CD4-positive, alpha-beta T cell treated with Interleukin-12 subunit alpha and Interleukin-12 subunit beta, for 1 hour (primary cell): ENCODE results near the gene UBA7.

Experiments used
- DNase-seq: peaks from one replicate; pipeline ENCODE4 v3.0.0-alpha.2; 2020

Gene UBA7

DNA sequence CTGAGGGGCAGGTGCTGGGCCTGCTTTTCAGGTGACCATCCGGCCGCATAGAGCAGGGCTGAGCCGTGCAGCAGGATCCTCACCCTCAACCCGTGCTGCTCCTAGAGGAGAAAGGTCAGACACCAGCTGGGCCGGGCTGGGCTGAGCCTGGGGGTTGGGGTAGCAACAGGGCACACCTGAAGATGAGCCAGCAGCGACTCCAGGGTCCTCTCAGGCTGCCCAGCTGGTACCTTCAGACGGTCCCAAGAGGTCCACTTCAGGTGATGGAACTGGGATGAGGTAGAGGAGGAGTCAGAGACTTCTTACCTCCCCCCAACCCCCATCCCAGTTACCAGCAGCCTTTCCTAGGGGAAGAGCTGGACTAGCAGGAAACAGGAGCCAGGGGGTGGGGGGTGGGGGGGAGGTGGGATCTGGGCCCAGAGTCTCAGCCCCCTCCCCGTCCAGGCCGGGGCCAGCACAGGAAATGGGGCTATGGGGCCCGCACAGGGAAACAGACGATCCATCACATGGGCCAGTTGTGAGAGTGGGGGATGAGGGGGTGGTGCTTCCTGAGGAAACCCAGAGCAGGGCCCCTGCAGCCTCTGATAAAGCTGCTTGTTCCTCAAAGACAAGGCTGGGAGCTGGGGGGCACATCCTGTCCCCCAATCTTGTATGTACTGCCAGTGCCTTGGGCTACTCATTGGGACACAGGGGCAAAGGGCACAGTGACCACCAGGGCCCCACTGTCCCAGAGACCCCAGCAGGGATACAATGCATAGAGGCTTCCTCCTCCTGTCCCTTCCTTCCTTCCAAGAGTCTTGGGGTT, 7.7 kb downstream of the UBA7 start:
- DNase-seq: no peak

DNA sequence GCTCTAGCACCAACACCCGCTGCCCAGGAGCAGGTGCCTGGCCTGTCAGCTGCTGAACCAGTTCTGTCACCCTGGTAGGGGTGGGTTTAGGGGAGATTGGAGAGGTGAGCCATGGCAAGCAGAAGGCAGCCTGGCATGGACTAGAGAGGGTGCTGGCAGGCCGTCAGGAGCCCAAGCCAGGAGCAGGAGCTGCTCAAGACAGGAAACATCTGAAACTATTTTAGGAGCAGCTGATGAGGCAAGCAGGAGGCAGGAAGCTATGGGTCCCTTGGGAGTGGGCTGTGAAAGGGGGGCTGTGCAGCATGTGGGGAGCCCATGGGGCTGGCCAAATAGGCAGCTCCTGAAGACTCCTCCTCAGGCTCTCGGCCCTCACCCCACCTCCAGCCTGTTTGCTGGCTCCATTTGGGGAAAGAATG, 8.4 kb downstream of the UBA7 start:
- DNase-seq: no peak

DNA sequence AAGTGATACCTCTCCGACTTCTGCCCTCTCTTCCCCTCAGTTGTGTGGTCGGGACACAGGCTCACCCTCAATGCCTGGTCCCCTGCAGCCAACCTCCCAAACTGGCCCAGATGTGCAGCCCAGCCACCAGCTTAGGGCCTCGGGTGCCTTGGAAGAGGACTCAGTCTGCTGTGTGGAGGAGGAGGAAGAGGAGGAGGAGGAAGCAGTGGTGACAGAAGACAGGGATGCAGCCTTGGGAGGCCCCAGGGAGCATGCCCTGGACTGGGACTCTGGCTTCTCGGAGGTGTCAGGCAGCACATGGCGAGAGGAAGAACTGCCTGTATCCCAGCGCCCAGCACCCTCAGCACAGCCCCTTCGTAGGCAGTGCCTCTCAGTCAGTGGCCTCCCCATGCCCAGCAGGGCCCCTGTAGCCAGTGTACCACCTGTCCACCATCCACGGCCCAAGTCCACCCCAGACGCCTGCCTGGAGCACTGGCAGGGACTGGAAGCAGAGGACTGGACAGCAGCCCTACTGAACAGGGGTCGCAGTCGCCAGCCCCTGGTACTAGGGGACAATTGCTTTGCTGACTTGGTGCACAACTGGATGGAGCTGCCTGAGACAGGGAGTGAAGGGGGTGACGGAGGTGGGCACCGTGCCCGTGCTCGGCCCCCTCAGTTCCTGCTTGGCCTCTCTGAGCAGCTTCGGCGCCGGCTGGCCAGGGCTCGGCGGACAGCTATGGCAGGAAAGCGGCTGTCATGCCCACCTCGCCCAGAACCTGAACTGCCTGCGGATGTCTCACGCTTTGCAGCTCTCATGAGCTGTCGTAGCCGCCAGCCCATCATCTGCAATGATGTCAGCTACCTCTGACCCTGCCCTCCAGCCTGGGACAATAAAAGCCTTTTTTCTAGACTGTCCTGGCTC, 9.4 kb downstream of the UBA7 start:
- DNase-seq: no peak

DNA sequence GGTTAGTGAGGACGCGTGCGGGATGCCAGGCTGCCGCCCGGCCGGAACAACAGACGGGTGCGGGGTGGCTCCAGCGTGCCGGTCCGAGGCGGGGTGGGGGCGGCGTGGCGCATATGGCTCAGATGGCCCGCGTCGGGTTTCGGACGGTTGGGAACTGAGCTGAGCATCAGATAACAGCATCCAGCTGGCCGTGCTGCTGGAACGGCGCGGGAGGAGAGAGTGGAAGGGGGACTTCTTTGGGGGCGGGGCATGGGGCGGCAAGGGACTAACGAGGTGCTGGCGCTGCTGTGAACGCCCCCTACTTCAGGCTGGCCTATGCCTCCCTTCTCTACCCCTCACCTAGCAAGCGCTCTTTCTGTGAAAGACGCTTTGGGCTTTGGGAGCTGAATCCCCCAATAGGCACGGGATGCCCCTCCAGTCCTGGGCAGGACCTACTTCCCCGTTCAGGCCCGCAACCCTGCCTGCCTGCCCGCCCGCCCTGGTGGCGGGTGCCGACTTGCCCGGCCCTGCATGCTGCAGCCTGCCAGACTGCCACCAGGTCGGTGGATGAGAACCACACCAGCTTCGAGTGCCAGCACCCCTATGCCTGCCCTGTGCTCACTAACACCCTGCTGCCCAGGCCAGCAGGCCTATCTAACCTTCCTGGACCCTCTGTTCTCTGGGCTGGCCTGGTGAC, 10.2 kb downstream of the UBA7 start:
- peak; percentile 41 for DNase-seq

DNA sequence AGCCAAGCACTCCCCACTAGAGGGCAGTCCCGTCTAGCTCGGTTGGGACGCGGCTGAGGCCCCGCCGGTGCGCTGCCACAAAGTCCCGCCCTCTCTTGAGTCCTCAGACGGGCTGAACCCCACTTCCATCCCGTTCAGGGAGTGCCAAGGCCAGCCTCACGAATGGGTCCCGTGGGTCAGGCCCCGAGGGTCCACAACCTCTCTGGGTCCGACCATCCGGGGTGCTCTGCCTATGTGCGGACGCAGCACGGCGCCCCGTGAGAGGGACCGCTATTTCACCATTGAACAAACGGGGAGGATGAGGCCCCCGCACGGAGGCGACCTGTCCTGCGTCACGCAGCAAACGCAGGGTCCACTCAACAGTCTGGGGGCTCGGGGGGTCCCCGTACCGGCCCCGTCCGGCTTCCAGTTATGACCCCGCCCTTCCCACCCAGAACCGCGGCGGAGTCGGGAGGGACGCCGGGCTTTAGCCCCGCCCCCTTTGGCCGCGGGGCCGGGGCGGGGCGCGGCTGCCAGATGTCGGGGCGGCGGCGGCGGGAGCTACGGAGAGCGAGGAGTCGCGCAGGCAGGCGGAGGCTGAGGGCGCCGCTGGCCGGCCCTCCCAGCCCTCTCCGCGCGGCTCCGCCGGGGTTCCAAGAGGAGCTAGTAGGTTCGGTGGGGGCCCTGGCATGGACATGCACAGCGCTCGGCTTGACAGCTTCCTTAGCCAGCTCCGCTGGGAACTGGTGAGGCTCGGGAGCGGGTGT, 10.9 kb downstream of the UBA7 start, which contains the start of gene INKA1:
INKA1 (plus strand) TSS at position 543 of the 746 bp plus-strand sequence; CDS start at position 675, 132 bp downstream.
- DNase-seq: peak; percentile 90

DNA sequence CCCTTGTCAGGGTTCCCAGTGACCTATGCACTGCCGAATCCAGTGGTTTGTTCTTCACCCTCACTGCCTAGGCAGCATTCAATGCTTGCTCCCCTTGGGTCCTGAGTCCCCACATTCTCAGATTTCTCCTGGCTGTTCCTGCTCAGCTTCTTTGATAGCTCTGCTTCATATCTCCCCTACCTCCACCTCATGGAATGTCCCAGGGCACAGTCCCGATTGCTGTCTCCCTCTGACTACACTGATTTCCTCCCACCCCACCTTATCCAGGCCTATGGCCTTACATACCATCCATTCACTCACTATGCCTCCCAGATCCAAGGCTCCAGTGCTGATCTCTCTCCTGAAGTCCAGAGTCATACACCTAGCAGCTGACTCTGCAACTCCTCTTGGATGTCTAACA, 12.6 kb downstream of the UBA7 start:
- DNase-seq: no peak

DNA sequence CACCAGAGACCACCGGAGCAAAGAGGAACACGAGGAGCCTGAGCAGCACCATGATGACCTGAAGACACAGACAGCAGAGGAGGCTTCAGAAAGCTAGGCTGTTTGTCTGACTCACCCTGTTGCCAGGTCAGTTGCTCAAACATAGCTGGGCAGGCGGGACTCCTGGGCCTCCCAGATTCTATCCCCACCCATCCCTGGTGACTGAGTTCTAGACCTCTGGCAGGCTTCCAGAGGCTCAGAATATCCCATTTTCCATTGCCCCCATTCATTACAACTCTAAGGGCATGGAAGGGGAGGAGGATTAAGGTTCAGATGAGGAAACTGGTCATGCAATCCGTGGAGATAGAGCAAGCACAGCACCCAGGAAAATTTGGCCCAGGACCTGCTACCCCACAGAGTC, 14.0 kb downstream of the UBA7 start, which contains the start of gene CDHR4:
CDHR4 (minus strand) TSS at position 113 of the 400 bp plus-strand sequence; CDS start at position 52, 61 bp downstream.
- no peak for DNase-seq

DNA sequence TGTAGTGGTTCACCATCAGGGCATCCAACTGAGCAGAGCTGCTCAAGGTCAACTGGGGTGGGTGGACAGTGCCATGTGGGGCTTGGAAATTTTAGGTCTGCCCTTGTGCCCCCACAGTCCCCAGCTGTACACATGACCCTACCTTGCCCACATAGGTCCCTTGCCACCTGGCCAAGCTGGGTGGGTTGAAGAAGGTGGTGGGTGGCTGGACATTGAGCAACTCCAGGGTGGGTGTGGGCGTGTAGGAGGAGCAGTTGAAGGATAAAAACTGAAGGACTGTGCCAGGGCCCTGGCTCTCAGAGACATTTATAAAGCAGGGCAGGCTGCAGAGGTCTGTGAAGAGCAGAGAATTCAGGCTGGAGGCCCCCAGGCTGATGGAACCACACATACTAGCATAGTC, 14.6 kb downstream of the UBA7 start:
- DNase-seq: no peak

DNA sequence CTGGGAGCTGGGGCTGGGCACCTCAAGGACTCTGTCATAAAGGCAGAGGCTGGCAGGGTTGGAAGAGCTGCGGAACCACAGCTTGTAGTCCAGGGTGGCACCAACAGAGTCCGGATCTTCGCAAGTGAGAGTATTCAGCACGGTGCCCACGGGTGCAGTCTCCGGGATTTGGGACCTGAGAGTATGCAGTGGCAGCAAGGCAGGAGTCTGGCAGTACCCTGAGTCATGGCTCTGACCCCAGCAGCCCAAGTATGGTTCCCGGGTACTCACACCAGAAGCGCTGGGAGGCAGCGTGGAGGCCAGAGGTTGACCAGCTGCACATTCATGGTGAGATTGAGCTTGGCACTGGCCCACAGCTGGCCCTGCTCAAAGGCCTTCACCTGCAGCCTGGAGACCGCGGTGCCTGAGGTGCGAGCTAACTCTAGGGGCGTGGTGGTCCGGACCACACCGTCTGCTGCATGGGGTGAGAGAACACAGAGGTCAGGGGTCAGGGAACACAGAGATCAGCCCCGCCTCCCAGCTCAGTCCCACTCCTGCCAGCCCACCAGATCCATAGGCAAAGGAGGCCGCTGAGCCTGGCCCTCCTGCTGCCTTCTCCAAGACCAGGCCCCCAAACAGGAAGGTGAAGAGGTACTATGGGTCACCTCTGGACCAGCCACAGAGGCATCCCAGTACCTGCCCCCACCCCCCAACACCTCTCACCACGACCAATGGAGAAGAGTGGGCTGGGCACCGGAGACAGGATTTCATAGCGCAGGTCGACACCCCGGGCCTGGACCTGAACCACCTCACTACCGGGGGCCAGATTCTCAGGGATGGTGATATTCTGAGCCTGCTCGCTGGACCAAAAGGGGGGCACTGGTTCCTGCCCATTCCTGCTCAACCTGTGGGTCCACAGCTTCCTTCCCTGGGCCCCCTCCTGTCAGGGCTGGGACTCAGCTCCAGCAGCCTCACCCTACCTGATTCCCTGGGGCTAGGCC, 18.5 kb downstream of the UBA7 start:
- no peak for DNase-seq

DNA sequence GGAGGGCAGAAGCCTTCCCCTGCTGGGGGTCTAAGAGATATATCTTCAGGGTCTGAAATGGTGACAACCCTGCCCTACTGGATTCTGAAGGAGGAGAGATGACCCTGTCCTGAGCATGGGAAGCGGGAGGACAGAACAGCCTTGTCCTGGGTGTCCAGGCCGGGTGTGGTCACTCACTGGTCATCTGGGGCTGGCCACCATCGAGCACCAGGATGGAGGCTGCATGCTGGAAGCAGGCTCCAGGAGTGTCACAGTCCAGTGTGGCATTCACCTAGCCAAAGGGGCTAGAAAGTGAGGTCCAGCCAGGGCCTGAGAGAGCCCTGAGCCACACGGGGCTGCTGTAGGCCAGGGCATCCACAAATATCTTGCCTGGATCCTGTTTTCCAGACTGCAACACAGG, 19.3 kb downstream of the UBA7 start:
- DNase-seq: no peak

DNA sequence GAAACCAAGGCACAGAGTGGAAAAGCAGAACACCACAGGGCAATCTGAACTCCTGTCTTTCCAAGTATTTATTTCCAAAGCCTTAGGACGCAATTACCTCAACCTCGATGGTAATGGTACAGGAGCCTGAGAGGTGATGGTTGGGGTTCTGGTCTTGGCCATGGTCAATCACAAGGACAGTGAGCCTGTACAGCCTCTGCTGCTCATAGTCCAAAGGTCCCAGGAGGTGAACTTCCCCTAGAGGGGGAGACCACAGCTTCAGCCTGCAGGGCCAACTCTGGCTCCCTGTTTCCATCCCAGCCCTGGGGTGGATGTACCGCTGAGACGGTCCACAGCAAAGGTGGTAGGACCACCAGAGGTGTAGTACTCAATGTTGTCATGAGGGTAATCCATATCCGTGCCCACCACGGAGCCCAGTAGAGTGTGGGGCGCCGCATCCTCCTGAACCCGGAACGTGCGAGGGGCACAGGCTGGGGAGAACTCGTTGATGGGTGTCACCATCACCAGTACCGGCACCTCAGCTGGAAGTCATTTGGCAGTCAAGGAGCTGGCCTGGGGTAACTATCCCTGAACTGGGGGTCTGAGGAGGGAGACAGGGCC, 20.2 kb downstream of the UBA7 start:
- no peak for DNase-seq

DNA sequence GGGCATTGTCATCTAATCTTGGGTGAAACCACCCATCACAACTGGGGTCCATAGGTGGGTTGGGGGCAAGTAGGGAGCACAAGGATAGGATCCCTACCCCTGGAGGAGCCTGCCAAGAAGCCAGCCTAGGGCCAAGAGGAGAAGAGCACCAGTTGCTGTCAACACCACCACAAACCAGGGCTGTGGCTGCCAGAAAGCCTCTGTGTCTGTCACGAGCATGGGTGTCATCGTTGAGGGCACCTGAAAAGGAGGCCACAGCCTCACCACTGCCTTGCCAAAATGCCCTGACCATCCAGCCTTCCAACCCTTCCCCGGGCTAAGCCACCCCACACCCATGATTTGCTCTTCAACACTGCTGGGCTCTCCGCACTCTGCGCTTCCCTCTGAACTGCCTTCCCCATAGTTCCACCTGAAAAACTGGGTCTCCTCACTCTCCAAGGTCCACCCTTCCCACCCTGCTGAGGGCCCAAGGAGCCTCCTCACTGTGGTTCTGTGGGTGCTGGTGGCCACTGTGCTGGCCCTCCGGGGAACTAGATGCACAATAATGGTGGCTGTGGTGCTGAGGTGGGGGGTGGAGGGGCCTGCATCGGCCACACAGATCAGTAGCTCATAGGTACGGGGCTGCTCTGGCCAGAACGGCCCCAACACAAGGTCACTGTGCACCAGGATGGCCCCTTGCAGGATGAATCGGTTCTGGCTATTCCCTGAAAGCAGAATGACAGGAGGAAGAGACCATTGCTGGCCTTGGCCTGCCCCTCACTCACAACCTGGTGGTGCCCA, 21.2 kb downstream of the UBA7 start:
- DNase-seq: no peak

DNA sequence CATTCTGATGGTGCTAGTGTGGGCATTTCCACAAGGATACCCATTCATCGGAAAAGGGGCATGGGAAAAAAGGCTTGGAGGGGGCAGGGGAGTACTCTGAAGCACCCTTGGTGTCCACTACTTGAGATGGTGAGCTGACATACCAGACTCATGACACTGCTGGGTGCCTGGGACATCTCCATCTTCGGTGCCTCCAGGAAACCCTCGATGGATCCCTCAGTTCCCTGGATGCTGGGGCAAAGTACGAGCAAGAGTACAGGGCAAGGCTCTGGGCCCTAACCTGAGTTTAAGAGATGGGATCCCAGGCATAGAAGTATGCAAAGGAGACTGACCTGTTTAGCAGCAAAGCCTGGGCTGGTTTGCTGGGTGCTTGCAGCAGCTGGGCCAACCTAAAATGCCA, 22.2 kb downstream of the UBA7 start:
- no peak for DNase-seq

DNA sequence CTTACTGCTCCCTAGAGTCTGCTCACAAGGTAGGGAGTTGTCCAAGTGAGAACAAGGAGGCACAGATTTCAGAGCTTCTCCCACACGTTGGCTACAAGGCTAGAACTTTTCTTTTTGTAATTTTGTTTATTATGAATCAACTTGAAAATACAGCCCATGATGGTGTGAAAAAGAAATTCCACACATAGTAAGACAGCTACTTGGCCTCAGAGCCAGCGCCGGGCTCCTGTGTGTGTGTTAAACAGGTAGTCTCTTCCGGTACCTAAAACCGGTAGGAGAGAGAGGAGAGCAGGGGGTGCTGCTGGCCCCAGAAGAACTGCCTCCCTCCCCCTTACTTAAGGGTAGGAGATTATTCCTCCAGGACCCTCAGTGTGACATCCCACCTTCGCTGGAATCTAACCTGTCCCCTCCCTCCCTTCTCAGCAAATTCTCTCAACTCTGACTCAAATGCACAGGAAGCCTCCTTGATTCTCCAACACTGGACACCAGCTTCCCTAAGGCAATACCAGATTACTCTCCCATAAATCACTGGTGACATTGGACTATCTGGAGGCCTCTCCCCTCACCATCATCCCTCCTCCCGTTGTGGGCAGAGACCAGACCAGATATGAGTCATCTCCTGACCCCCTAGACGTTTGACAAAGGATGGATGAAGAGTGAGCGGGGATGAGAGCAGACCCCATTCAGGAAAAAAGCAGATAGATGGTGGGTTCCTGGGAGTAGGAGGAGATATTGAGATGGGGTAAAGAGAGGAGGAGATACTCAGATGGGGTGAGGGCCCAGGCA, 22.9 kb downstream of the UBA7 start:
- no peak for DNase-seq

DNA sequence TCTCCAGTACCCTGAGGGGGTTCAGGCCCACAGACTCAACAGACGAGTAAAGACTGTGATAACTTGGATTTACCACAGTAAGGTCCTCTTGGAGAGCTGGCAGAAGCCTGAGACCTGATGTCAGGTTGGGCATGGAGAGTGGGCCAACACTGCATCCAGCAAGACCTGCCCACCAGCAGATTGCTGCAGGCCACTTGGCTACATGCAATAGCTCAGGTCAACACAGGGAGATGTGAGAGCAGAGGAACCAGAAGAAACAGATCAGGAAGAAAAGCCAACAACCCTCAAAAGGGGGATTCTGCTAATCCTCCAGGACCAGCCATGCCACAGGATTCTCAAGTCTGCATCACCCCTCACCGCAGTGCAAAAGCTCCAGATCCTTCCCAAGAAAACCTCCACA, 25.7 kb downstream of the UBA7 start:
- DNase-seq: no peak

DNA sequence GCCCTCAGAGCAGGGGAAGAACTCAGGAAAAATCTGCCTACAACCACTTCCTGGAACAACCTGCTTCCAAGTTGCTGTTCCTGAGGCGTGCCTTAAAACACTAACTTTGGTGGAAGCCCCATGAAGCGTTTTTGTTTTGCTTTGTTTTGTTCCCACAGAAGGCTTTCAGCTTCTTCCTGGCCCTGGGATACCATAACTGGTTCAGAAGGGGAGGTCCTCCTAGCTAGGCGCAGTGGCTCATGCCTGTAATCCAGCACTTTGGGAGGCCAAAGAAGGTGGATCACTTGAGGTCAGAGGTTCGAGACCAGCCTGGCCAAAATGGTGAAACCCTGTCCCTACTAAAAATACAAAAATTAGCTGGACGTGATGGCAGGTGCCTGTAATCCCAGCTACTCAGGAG, 26.2 kb downstream of the UBA7 start:
- DNase-seq: no peak

DNA sequence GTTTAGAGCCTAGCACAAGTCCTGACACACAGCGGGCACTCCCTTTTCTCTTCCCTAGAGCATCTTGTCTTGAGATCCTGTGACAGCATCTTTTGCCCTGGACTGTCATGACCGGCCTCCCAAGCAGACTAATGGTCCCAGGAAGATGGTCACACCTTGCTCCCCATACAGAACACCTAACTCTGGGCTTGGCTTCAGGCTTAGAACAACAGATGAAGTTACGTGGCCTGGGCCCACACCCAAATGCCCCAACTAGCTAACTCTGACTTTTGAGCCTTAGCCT, 26.6 kb downstream of the UBA7 start:
- no peak for DNase-seq

DNA sequence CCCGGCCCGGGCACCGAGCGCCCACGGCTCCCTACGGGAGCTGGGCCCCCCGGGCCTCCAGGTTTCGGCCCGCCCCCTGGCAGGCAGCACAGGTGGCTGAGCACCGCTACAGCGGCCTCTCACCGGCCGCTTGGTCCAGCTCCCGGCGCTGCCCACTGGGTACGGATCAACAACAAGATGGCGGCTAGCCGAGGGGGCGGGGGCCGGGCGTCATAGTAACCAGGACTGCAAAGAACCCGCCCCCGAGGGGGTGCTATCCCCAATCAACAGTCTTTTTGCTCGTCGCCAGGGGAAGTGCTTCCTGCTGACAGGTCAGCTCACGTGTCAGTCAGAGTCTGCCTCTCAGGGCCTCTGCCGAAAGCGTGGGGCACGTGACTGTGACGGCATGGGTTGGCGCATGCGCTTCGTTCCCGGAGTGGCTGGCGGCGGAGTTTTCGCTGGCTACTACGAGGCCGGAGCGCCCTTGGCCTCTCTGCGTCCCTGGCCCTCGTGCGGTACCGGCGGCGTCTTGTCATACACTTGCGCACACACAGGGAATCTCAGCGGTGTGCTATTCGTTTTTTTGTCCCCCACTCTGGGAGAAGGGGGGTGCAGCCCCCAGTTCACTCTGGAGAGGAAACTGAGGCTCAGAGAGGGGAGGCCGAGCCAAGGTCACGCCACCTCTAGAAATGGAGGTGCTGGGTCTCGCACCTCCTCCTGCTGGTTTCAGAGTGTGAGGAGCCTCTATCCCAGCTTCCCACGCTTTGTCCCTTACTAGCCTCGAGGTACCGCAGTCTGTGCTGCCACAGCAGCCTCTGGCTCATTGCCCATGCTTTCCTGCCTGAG, 27.2 kb downstream of the UBA7 start, which contains the start of gene IP6K1:
IP6K1 (minus strand) TSS at position 186 of the 825 bp plus-strand sequence. CDS start 38,502 bp downstream, outside the sequence.
- DNase-seq: peak; percentile 100
